GM12873 (cell line): ENCODE results near the gene EDN2.

Source experiments
- CTCF ChIP-seq: IDR thresholded peaks from 2 replicates; pipeline ENCODE4 v1.5.1; 2012; ENCODE audit warnings: low read depth, mild to moderate bottlenecking, moderate library complexity, low read length, control low read depth; ENCODE audit not compliant: insufficient read depth; ENCODE audit errors: missing control alignments

EDN2 gene

GRCh38 chr1:41509270-41509671 lies 24.8 kb upstream of the EDN2 start:
- no peak for TF ChIP-seq CTCF

GRCh38 chr1:41508290-41508689 lies 23.8 kb upstream of the EDN2 start:
- TF ChIP-seq CTCF, result no peak

GRCh38 chr1:41507836-41508235 lies 23.4 kb upstream of the EDN2 start:
- TF ChIP-seq CTCF, result no peak

GRCh38 chr1:41507110-41507720 lies 22.7 kb upstream of the EDN2 start:
- no peak for TF ChIP-seq CTCF

GRCh38 chr1:41504114-41505035 lies 19.9 kb upstream of the EDN2 start:
- TF ChIP-seq CTCF, result no peak

- TF ChIP-seq CTCF, result no peak
Observed at GRCh38 chr1:41503538-41504113, 19.1 kb upstream of the EDN2 start.

GRCh38 chr1:41502912-41503311 lies 18.4 kb upstream of the EDN2 start:
- no peak for TF ChIP-seq CTCF
